A549 (cell line): ENCODE results near the gene MAP3K14. TPM values are rescaled to one million over a fixed set of nuclear protein-coding genes. Genes with fewer than 3 reads are reported as not detected.
A peak's percentile ranks its signal among the peaks of the same experiment; 100 is the strongest.

Source experiments
- ATAC-seq, 2 experiments: fragments of 200-7000 bp in 1 of 2; fragments of >200 bp in 1 of 2; cut with Nextera tagmentation in 1 of 2; cut with Tn5 transposase in 1 of 2; 3 replicates each; pipeline versions ENCODE4 v1.8.0 to v1.9.1; 2018 to 2020; ENCODE audit warnings: mild to moderate bottlenecking in 1 of 2, moderate library complexity in 1 of 2
- CTCF ChIA-PET: fragments of 300-600 bp; sonication (Branson Sonifier 250); formaldehyde crosslinking; extraction: SDS; loops from one replicate; lab custom pipeline; 2021; ENCODE audit warnings: antibody characterized with exemption, inconsistent platforms; lab: Yijun Ruan, JAX
- POLR2A ChIA-PET: fragments of 350-600 bp; formaldehyde crosslinking; extraction: SDS; loops from one replicate; lab custom pipeline; 2021; ENCODE audit warnings: antibody characterized with exemption, inconsistent platforms; lab: Yijun Ruan, JAX
- DNase-seq, 2 experiments: peaks; one replicate each; pipeline versions ENCODE4 v3.0.0 to v3.0.0-alpha.2; 2011 to 2016; ENCODE audit warnings: low read depth in 1 of 2, low spot score in 1 of 2
- FAIRE-seq: peaks from 2 replicates; lab custom pipeline; 2011; peaks lifted over from hg19 to GRCh38; lab: Jason Lieb, UNC
- H3K27ac ChIP-seq, 2 experiments: fragments of >200 bp; sonication (Bioruptor Twin); formaldehyde crosslinking; 3 replicates each; pipeline ENCODE4 v1.5.1; 2016 to 2017
- H3K4me1 ChIP-seq: fragments of >200 bp; sonication (Bioruptor Twin); formaldehyde crosslinking; 3 replicates; pipeline ENCODE4 v1.6.1; 2016
- H3K4me2 ChIP-seq: fragments of >200 bp; sonication (Bioruptor Twin); formaldehyde crosslinking; 3 replicates; pipeline ENCODE4 v1.6.1; 2016
- H3K4me3 ChIP-seq: fragments of >200 bp; sonication (Bioruptor Twin); formaldehyde crosslinking; 3 replicates; pipeline ENCODE4 v1.5.1; 2016
- H3K9me3 ChIP-seq: fragments of >200 bp; sonication (Bioruptor Twin); formaldehyde crosslinking; 3 replicates; pipeline ENCODE4 v1.6.1; 2016
- EP300 ChIP-seq, 2 experiments: fragments of >200 bp; sonication (Bioruptor Twin); formaldehyde crosslinking; IDR thresholded peaks; 2 replicates in 1 of 2; 3 replicates in 1 of 2; pipeline ENCODE4 v1.6.1; 2016 to 2017
- FOSL2 ChIP-seq, 2 experiments: fragments of 450-650 bp in 1 of 2; fragments of >200 bp in 1 of 2; sonication (Bioruptor Twin) in 1 of 2; formaldehyde crosslinking; IDR thresholded peaks; 2 replicates each; pipeline versions ENCODE4 v1.5.0 to v1.6.1; 2016 to 2020; ENCODE audit warnings: mild to moderate bottlenecking in 1 of 2, moderate library complexity in 1 of 2
- FOXS1 ChIP-seq: fragments of 250-450 bp; sonication (Bioruptor Pico); IDR thresholded peaks from 2 replicates; pipeline ENCODE4 v1.5.0; 2020; ENCODE audit warnings: mild to moderate bottlenecking, moderate library complexity
- HMGXB4 ChIP-seq: fragments of 250-450 bp; sonication (Bioruptor Pico); IDR thresholded peaks from 2 replicates; pipeline ENCODE4 v1.5.0; 2021; ENCODE audit warnings: mild to moderate bottlenecking, moderate library complexity, borderline replicate concordance
- HOXB13 ChIP-seq: fragments of 250-450 bp; sonication (Bioruptor Pico); IDR thresholded peaks from 2 replicates; pipeline ENCODE4 v1.5.0; 2020; ENCODE audit warnings: low read depth, mild to moderate bottlenecking, moderate library complexity
- JUN ChIP-seq, 2 experiments: fragments of >200 bp; sonication (Bioruptor Twin); formaldehyde crosslinking; IDR thresholded peaks; 2 replicates in 1 of 2; 3 replicates in 1 of 2; pipeline ENCODE4 v1.6.1; 2016 to 2017
- KDM1A ChIP-seq: fragments of 200-600 bp; sonication (generic); IDR thresholded peaks from 2 replicates; pipeline ENCODE4 v1.6.1; 2016; ENCODE audit warnings: low read depth, mild to moderate bottlenecking
- MAFK ChIP-seq: fragments of 450-650 bp; IDR thresholded peaks from 2 replicates; pipeline ENCODE4 v1.6.1; 2014; ENCODE audit not compliant: partially characterized antibody
- MAX ChIP-seq: IDR thresholded peaks from 2 replicates; pipeline ENCODE4 v1.6.1; 2012
- MYC ChIP-seq: IDR thresholded peaks from 2 replicates; pipeline ENCODE4 v1.6.1; 2012; ENCODE audit warnings: mild to moderate bottlenecking, inconsistent platforms, low read length, improper control_type of control experiment, borderline replicate concordance
- POLR2A ChIP-seq: IDR thresholded peaks from 2 replicates; pipeline ENCODE4 v1.6.1; 2012; ENCODE audit warnings: mild to moderate bottlenecking, low read length
- RAD21 ChIP-seq, 2 experiments: fragments of >200 bp in 1 of 2; sonication (Bioruptor Twin) in 1 of 2; formaldehyde crosslinking in 1 of 2; IDR thresholded peaks in 1 of 2; conservative IDR thresholded peaks in 1 of 2; 2 replicates in 1 of 2; 3 replicates in 1 of 2; pipeline ENCODE4 v1.6.1; 2012 to 2018; ENCODE audit warnings: inconsistent platforms in 1 of 2
- RFX5 ChIP-seq: fragments of 450-650 bp; IDR thresholded peaks from 2 replicates; pipeline ENCODE4 v1.7.1; 2014; ENCODE audit warnings: antibody characterized with exemption, mild to moderate bottlenecking, moderate library complexity
- RNF2 ChIP-seq: fragments of 200-600 bp; sonication (generic); IDR thresholded peaks from 2 replicates; pipeline ENCODE4 v1.6.1; 2016; ENCODE audit warnings: low read depth, mild to moderate bottlenecking, antibody characterized with exemption, moderate library complexity, borderline replicate concordance
- SMC3 ChIP-seq: fragments of >200 bp; sonication (Bioruptor Twin); formaldehyde crosslinking; IDR thresholded peaks from 3 replicates; pipeline ENCODE4 v1.6.1; 2018; ENCODE audit warnings: inconsistent platforms
- TP53 ChIP-seq: fragments of 250-450 bp; sonication (Bioruptor Pico); IDR thresholded peaks from 2 replicates; pipeline ENCODE4 v1.5.0; 2021; ENCODE audit warnings: mild to moderate bottlenecking, moderate library complexity
- ZC3H11A ChIP-seq: fragments of 450-650 bp; IDR thresholded peaks from 2 replicates; pipeline ENCODE4 v1.6.1; 2014; ENCODE audit warnings: antibody characterized with exemption, mild to moderate bottlenecking
- ZFP36 ChIP-seq: fragments of 450-650 bp; IDR thresholded peaks from 2 replicates; pipeline ENCODE4 v1.6.1; 2014; ENCODE audit warnings: borderline replicate concordance; ENCODE audit not compliant: partially characterized antibody
- WGBS: methylation state at CpG from one replicate; pipeline ENCODE4 v1.1.6; 2017; ENCODE audit errors: missing lambda C conversion rate; 5-methylcytosine and 5-hydroxymethylcytosine counted together
- polyA plus RNA-seq, 4 experiments: library from polyadenylated mRNA; depleted of rRNA in 3 of 4; stranded (reverse); fragments of >200 nt; fragmentation: RNase III in 1 of 4; extraction: RNeasy Plus Mini Kit Qiagen cat#74134 plus additional on column Dnase treatment in 1 of 4; gene quantifications; 2 replicates in 3 of 4; 3 replicates in 1 of 4; pipeline ENCODE4 v1.2.3, GENCODE V29; 2011 to 2017
- TF ChIP-seq, protein P1 (sequence below): fragments of 250-450 bp; sonication (Bioruptor Pico); IDR thresholded peaks from 2 replicates; pipeline ENCODE4 v1.5.0; 2020; ENCODE audit warnings: low read depth, mild to moderate bottlenecking, moderate library complexity
- TF ChIP-seq, protein P2 (sequence below): fragments of >200 bp; sonication (Bioruptor Twin); formaldehyde crosslinking; IDR thresholded peaks from 3 replicates; pipeline ENCODE4 v1.5.1; 2016

MAP3K14 gene
- polyA plus RNA-seq, 2 of the 4 experiments (the other 2 are of a cell fraction): 9.1 to 34.5 TPM

DNA sequence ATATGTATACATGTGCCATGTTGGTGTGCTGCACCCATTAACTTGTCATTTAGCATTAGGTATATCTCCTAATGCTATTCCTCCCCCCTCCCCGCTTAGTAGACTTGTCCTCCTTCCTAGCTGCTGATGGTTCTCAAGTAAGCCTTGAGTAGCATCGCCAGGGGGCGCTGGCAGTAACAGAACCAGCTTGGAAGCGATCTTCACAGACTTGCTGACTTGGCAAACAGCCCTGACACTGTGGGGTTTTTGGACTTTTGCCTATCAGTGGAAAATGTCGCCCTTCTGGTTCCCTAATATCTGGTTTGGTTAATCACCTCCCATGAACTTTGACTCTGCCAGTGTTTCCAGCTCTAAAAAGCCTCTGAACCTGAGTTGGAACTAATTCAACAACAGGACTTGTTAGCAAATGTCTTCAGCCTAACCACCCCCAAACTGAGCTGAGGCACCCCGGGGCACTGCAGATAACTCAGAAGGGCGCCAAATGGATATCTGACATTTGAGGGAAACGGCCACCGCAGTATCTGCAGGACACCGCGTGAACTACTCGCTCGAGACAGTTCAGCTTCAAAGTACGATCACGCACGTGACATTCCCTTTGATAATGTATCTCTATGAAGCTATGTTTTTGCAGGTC lies 39.5 kb downstream of the MAP3K14 start:
- Histone ChIP-seq H3K4me2 (peak overlapping the region; percentile 54), H3K9me3 (no peaks in the 10 kb centered on the region), H3K4me1 (peaks cover 29% of the 10 kb centered on the region), H3K4me3 (no peak overlapping the region), H3K27ac (peak overlapping the region; percentile 52 to 72)
- FAIRE-seq (peak; percentile 97), DNase-seq (peak; percentile 96), ATAC-seq (peak; percentile 80 to 82)
- TF ChIP-seq MAFK: peak; percentile 100
- TF ChIP-seq, protein P1, sequence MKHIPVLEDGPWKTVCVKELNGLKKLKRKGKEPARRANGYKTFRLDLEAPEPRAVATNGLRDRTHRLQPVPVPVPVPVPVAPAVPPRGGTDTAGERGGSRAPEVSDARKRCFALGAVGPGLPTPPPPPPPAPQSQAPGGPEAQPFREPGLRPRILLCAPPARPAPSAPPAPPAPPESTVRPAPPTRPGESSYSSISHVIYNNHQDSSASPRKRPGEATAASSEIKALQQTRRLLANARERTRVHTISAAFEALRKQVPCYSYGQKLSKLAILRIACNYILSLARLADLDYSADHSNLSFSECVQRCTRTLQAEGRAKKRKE (CRISPR knock-in tag): no peak
- peak; percentile 98 for TF ChIP-seq SMC3
- no peak for TF ChIP-seq EP300 (IDR thresholded peaks at IDR 0.05)
- 0 out of 2 replicates have a peak, but pooled peaks have one; percentile 13 for TF ChIP-seq HOXB13 (CRISPR knock-in tag)
- no peak for TF ChIP-seq FOSL2 (IDR thresholded peaks at IDR 0.05)
- TF ChIP-seq FOSL2 (CRISPR knock-in tag; IDR thresholded peaks at IDR 0.05): 0 out of 2 replicates have a peak, but pooled peaks have one; percentile 16
- TF ChIP-seq JUN (IDR thresholded peaks at IDR 0.05): peak in 1 of 2 experiments; percentile 9; a peak in 1 of 5 replicates
- TF ChIP-seq, protein P2, sequence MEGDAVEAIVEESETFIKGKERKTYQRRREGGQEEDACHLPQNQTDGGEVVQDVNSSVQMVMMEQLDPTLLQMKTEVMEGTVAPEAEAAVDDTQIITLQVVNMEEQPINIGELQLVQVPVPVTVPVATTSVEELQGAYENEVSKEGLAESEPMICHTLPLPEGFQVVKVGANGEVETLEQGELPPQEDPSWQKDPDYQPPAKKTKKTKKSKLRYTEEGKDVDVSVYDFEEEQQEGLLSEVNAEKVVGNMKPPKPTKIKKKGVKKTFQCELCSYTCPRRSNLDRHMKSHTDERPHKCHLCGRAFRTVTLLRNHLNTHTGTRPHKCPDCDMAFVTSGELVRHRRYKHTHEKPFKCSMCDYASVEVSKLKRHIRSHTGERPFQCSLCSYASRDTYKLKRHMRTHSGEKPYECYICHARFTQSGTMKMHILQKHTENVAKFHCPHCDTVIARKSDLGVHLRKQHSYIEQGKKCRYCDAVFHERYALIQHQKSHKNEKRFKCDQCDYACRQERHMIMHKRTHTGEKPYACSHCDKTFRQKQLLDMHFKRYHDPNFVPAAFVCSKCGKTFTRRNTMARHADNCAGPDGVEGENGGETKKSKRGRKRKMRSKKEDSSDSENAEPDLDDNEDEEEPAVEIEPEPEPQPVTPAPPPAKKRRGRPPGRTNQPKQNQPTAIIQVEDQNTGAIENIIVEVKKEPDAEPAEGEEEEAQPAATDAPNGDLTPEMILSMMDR: peak; percentile 92
- no peak for TF ChIP-seq MYC
- peak; percentile 91 to 93 for TF ChIP-seq RAD21 (conservative IDR thresholded peaks at IDR 0.05 in 1 of 2, IDR thresholded peaks at IDR 0.05 in 1 of 2)
- TF ChIP-seq RFX5: 0 out of 2 replicates have a peak, but pooled peaks have one; percentile 59
- TF ChIP-seq MAX: 0 out of 2 replicates have a peak, but pooled peaks have one; percentile 8
- WGBS: 52% methylated on average over 16 of the region's 16 CpGs
- ChIA-PET POLR2A (interaction anchor here (0.5 to 2.3 kb wide), 5 partner anchors 25 to 108 kb away, joined by 4 to 19 read pairs (median 7); partner anchors contain the start of gene MAP3K14), CTCF (interaction anchor here (0.6 to 34.8 kb wide), 40 partner anchors 8 to 602 kb away, joined by 3 to 1120 read pairs (median 7); partner anchors contain the start of genes ACBD4, ARHGAP27, FMNL1 and MAP3K14)

DNA sequence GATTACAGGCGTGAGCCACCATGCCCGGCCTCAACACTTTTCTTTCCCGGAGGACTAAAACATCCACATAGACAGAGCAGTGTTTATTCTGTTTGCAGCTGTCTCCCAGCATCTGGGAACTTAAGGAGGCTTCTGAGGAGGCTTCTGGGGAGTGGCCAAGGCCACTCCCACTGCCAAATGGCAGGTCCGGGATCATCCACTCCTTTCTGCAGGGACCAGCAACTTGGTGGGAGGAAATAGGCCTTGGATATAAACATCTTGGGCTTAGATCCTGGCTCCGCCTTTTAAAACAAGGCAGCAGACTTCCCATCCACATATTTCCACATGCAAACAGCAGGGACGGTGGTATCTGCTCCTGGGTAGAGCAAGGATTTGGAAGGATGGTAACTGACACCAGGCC lies 40.8 kb downstream of the MAP3K14 start:
- WGBS: 58% methylated on average over 6 of the region's 6 CpGs
- DNase-seq (peak in 1 of 2 experiments; percentile 50), FAIRE-seq (no peak), ATAC-seq (peak in 1 of 2 experiments; percentile 7; a peak in 3 of 6 replicates)
- Histone ChIP-seq H3K4me3 (no peak overlapping the region), H3K9me3 (no peaks in the 10 kb centered on the region), H3K4me1 (peaks cover 29% of the 10 kb centered on the region), H3K4me2 (no peak overlapping the region), H3K27ac (peak overlapping the region in 1 of 2 experiments; percentile 72; a peak in 3 of 6 replicates)
- TF ChIP-seq HMGXB4 (CRISPR knock-in tag): no peak
- POLR2A ChIA-PET: no interaction called here
- CTCF ChIA-PET: interaction anchor here (0.8 to 34.8 kb wide), 20 partner anchors 11 to 153 kb away, joined by 3 to 1120 read pairs (median 28); partner anchors contain the start of genes ACBD4, FMNL1, MAP3K14 and SPATA32

DNA sequence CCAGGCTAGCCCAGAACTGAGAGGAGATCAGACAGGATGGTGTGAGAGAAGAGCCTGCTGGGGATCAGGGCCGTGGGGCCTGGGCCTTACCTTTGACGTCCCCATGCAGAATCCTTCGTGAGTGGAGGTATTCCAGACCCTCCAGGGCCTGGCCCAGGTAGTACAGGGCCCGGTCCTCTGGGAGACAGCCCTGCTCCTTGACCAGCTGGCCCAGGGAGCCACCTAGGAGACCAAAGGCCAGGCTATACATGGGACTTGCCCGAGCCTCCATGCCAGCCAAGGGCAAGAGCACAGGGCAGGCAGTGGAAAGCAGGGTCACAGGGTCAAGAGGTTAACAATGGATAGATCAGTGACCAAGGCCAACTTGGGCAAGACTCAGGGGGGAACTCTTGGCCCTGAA lies 42.8 kb downstream of the MAP3K14 start:
- ChIA-PET CTCF (interaction anchor here (1.0 to 34.8 kb wide), 9 partner anchors 13 to 151 kb away, joined by 3 to 1120 read pairs (median 58); partner anchors contain the start of genes FMNL1 and MAP3K14), POLR2A (no interaction called here)
- no peak for DNase-seq
- Histone ChIP-seq H3K27ac (peak overlapping the region in 1 of 2 experiments; percentile 56; a peak in 3 of 6 replicates), H3K4me3 (no peak overlapping the region), H3K4me2 (no peak overlapping the region), H3K9me3 (no peaks in the 10 kb centered on the region), H3K4me1 (peaks cover 29% of the 10 kb centered on the region)
- WGBS: 67% methylated on average over 5 of the region's 5 CpGs
- no peak for ATAC-seq
- no peak for FAIRE-seq
- TF ChIP-seq POLR2A (no peak), ZC3H11A (no peak), HMGXB4 (CRISPR knock-in tag) (no peak), ZFP36 (no peak), TP53 (CRISPR knock-in tag) (no peak), FOXS1 (CRISPR knock-in tag) (no peak), RNF2 (no peak), KDM1A (no peak)
